IMR-90 (cell line): ENCODE data around the gene IDH3G.

Experiments used
- BHLHE40 ChIP-seq: fragments of 150-350 bp; IDR thresholded peaks from 2 replicates; pipeline ENCODE4 v1.6.1; 2016; ENCODE audit warnings: mild to moderate bottlenecking, low read depth, low read length
- CHD1 ChIP-seq: IDR thresholded peaks from 2 replicates; pipeline ENCODE4 v1.6.1; 2012; ENCODE audit warnings: low read depth, low read length, improper control_type of control experiment
- FOS ChIP-seq: fragments of 150-350 bp; IDR thresholded peaks from 2 replicates; pipeline ENCODE4 v1.6.1; 2016; ENCODE audit warnings: low read depth, low read length
- MXI1 ChIP-seq: IDR thresholded peaks from 2 replicates; pipeline ENCODE4 v1.6.1; 2012; ENCODE audit warnings: low read depth, mild to moderate bottlenecking, low read length, moderate library complexity, borderline replicate concordance
- POLR2A ChIP-seq: IDR thresholded peaks from 2 replicates; pipeline ENCODE4 v1.6.1; 2012; ENCODE audit warnings: mild to moderate bottlenecking, low read depth, low read length
- RAD21 ChIP-seq: IDR thresholded peaks from 2 replicates; pipeline ENCODE4 v1.6.1; 2012; ENCODE audit warnings: low read length, improper control_type of control experiment
- RCOR1 ChIP-seq: IDR thresholded peaks from 2 replicates; pipeline ENCODE4 v1.6.1; 2012; ENCODE audit warnings: mild to moderate bottlenecking, low read length, improper control_type of control experiment; ENCODE audit not compliant: insufficient replicate concordance
- RFX5 ChIP-seq: IDR thresholded peaks from 2 replicates; pipeline ENCODE4 v1.8.0; 2012; ENCODE audit warnings: low read depth, mild to moderate bottlenecking, low read length, moderate library complexity
- TF ChIP-seq, protein P1 (sequence below): conservative IDR thresholded peaks from 2 replicates; pipeline ENCODE4 v1.5.1; 2012; ENCODE audit warnings: mild to moderate bottlenecking, low read depth, low read length, improper control_type of control experiment
- TF ChIP-seq, protein P2 (sequence below): fragments of 150-350 bp; IDR thresholded peaks from 2 replicates; pipeline ENCODE4 v1.6.1; 2017; ENCODE audit warnings: mild to moderate bottlenecking, antibody characterized with exemption, low read length, low read depth

DNA sequence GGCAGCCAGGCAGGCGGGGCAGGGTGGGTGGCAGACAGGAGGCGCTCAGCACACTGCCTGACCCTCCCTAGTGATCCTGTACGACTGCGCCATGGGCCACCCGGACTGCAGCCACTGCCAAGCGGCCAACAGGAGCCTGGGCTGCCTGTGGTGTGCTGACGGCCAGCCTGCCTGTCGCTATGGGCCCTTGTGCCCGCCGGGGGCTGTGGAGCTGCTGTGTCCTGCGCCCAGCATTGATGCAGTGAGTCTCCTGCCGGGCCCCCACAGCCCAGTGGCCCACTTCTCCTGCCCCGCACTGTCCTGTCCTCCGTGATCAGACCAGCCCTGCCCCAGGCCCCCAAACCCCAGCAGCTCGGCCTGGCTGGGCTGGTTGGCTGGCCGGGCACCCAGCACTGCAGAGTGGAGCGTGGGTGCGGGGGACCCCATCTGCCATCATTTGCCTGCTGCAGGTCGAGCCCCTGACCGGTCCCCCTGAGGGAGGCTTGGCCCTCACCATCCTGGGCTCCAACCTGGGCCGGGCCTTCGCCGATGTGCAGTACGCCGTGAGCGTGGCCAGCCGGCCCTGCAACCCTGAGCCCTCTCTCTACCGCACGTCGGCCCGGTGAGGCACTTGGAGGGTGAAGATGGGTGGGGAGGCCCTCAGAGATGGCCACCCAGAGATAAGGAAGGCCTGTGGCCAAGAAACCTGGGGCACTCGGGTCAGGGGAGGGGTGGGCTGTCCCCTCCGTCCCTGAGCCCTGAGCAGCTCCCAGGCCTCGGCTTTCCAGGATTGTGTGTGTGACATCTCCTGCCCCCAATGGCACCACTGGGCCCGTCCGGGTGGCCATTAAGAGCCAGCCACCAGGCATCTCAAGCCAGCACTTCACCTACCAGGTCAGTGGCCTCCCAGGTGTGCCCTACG lies 22.5 kb downstream of the IDH3G start:
- TF ChIP-seq POLR2A (no peak), RCOR1 (no peak), FOS (no peak), CHD1 (no peak), MXI1 (no peak), BHLHE40 (no peak), RAD21 (no peak), RFX5 (no peak)
- TF ChIP-seq, protein P1, sequence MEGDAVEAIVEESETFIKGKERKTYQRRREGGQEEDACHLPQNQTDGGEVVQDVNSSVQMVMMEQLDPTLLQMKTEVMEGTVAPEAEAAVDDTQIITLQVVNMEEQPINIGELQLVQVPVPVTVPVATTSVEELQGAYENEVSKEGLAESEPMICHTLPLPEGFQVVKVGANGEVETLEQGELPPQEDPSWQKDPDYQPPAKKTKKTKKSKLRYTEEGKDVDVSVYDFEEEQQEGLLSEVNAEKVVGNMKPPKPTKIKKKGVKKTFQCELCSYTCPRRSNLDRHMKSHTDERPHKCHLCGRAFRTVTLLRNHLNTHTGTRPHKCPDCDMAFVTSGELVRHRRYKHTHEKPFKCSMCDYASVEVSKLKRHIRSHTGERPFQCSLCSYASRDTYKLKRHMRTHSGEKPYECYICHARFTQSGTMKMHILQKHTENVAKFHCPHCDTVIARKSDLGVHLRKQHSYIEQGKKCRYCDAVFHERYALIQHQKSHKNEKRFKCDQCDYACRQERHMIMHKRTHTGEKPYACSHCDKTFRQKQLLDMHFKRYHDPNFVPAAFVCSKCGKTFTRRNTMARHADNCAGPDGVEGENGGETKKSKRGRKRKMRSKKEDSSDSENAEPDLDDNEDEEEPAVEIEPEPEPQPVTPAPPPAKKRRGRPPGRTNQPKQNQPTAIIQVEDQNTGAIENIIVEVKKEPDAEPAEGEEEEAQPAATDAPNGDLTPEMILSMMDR: no peak
- TF ChIP-seq, protein P2, sequence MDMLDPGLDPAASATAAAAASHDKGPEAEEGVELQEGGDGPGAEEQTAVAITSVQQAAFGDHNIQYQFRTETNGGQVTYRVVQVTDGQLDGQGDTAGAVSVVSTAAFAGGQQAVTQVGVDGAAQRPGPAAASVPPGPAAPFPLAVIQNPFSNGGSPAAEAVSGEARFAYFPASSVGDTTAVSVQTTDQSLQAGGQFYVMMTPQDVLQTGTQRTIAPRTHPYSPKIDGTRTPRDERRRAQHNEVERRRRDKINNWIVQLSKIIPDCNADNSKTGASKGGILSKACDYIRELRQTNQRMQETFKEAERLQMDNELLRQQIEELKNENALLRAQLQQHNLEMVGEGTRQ: no peak
